HCT116 (cell line): ENCODE measurements around the gene SGMS1.

ENCODE experiments used
- CEBPB ChIP-seq: IDR thresholded peaks from 2 replicates; pipeline ENCODE4 v1.6.1; 2012; ENCODE audit warnings: low read depth
- EGR1 ChIP-seq: IDR thresholded peaks from 2 replicates; pipeline ENCODE4 v1.6.1; 2012; ENCODE audit warnings: low read depth
- EZH2 ChIP-seq: fragments of 200-600 bp; sonication (generic); IDR thresholded peaks from 2 replicates; pipeline ENCODE4 v1.6.1; 2017; ENCODE audit warnings: antibody characterized with exemption, mixed run types
- EZH2phosphoT487 ChIP-seq: fragments of 200-600 bp; IDR thresholded peaks from 2 replicates; pipeline ENCODE4 v1.6.1; 2018; ENCODE audit warnings: antibody characterized with exemption, borderline replicate concordance
- FOSL1 ChIP-seq: IDR thresholded peaks from 2 replicates; pipeline ENCODE4 v1.6.1; 2012; ENCODE audit warnings: low read depth
- JUND ChIP-seq: IDR thresholded peaks from 2 replicates; pipeline ENCODE4 v1.6.1; 2012
- POLR2A ChIP-seq: IDR thresholded peaks from 2 replicates; pipeline ENCODE4 v1.7.0; 2011; ENCODE audit warnings: borderline replicate concordance; ENCODE audit not compliant: insufficient read depth, insufficient read length; ENCODE audit errors: extremely low read depth
- POLR2AphosphoS5 ChIP-seq: IDR thresholded peaks from 2 replicates; pipeline ENCODE4 v1.6.1; 2011; ENCODE audit warnings: mild to moderate bottlenecking, low read depth, low read length, moderate library complexity
- SP1 ChIP-seq: IDR thresholded peaks from 2 replicates; pipeline ENCODE4 v1.6.1; 2012; ENCODE audit warnings: low read depth
- ZNF274 ChIP-seq: fragments of 200-500 bp; sonication (Bioruptor generic); IDR thresholded peaks from 2 replicates; pipeline ENCODE4 v1.6.1; 2014; ENCODE audit warnings: mild to moderate bottlenecking, low read depth, low read length, inconsistent platforms
- TF ChIP-seq, protein P1 (sequence below), 3 experiments: fragments of 200-600 bp in 1 of 3; sonication (generic) in 1 of 3; IDR thresholded peaks in 2 of 3; conservative IDR thresholded peaks in 1 of 3; 2 replicates each; pipeline ENCODE4 v1.5.1; 2012 to 2017; ENCODE audit warnings: low read depth in 2 of 3, low read length in 2 of 3, antibody characterized with exemption in 1 of 3, borderline replicate concordance in 1 of 3, control low read depth in 1 of 3, mild to moderate bottlenecking in 1 of 3, mixed read lengths in 1 of 3, mixed run types in 1 of 3, moderate library complexity in 1 of 3; ENCODE audit not compliant: insufficient read depth in 1 of 3
- TF ChIP-seq, protein P2 (sequence below): IDR thresholded peaks from 2 replicates; pipeline ENCODE4 v1.6.1; 2011; ENCODE audit warnings: mild to moderate bottlenecking, low read length, moderate library complexity; ENCODE audit not compliant: insufficient replicate concordance; ENCODE audit errors: extremely low read depth
- TF ChIP-seq, protein P3 (sequence below): IDR thresholded peaks from 2 replicates; pipeline ENCODE4 v1.6.1; 2012; ENCODE audit warnings: low read depth
- TF ChIP-seq, protein P4 (sequence below): IDR thresholded peaks from 2 replicates; pipeline ENCODE4 v1.6.1; 2012

DNA sequence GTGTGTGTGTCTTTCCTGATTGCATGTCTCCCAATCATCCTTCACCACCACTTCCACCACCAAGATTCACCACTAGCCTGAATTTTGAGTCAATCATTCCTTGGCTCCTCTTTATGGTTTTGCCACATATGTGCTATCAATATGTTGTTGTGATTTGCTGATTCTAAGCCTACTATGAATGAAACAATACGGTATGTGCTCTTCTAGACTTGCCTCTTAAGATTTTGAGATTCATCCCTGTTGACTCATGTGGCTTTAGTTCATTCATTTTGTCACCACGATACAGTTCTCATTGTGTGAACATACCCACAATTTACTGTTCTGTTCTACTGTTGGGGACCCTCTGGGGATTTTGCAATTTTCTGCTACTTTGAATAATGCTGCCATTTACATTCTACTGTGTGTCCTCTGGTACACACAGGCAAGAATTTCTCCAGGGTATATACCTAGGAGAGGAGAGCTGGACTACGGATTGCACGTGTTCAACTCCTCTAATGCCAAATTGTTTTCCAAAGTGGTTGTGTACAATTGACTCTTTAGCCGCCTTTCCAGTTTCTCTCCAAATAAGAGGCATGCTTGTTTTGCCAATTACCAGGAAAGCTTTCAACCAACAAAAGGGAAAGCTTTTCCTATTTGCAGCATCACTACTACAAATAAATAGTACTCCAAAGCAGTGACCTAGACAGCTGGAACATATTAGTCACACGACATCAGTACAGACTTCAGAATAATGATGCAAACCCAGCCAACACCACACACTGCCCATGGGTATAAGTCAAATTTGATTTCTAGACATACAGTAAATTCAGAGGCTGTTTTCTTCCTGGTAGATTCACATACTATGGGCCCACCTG, 30.0 kb downstream of the SGMS1 start:
- peak; percentile 41; the same call in 1 of the 2 replicates for TF ChIP-seq JUND
- TF ChIP-seq POLR2AphosphoS5, result no peak
- TF ChIP-seq, protein P1, sequence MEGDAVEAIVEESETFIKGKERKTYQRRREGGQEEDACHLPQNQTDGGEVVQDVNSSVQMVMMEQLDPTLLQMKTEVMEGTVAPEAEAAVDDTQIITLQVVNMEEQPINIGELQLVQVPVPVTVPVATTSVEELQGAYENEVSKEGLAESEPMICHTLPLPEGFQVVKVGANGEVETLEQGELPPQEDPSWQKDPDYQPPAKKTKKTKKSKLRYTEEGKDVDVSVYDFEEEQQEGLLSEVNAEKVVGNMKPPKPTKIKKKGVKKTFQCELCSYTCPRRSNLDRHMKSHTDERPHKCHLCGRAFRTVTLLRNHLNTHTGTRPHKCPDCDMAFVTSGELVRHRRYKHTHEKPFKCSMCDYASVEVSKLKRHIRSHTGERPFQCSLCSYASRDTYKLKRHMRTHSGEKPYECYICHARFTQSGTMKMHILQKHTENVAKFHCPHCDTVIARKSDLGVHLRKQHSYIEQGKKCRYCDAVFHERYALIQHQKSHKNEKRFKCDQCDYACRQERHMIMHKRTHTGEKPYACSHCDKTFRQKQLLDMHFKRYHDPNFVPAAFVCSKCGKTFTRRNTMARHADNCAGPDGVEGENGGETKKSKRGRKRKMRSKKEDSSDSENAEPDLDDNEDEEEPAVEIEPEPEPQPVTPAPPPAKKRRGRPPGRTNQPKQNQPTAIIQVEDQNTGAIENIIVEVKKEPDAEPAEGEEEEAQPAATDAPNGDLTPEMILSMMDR (IDR thresholded peaks at IDR 0.05 in 2 of 3, conservative IDR thresholded peaks at IDR 0.05 in 1 of 3; ENCODE audit: borderline replicate concordance in 1 of 3, insufficient read depth in 1 of 3, low read depth in 2 of 3, low read length in 2 of 3), result no peak
- no peak for TF ChIP-seq POLR2A
- TF ChIP-seq EZH2, result no peak
- TF ChIP-seq, protein P2, sequence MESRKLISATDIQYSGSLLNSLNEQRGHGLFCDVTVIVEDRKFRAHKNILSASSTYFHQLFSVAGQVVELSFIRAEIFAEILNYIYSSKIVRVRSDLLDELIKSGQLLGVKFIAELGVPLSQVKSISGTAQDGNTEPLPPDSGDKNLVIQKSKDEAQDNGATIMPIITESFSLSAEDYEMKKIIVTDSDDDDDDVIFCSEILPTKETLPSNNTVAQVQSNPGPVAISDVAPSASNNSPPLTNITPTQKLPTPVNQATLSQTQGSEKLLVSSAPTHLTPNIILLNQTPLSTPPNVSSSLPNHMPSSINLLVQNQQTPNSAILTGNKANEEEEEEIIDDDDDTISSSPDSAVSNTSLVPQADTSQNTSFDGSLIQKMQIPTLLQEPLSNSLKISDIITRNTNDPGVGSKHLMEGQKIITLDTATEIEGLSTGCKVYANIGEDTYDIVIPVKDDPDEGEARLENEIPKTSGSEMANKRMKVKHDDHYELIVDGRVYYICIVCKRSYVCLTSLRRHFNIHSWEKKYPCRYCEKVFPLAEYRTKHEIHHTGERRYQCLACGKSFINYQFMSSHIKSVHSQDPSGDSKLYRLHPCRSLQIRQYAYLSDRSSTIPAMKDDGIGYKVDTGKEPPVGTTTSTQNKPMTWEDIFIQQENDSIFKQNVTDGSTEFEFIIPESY, result no peak
- TF ChIP-seq ZNF274, result no peak
- no peak for TF ChIP-seq EGR1
- TF ChIP-seq EZH2phosphoT487, result no peak
- TF ChIP-seq SP1, result 0 out of 2 replicates have a peak, but pooled peaks have one; percentile 12
- TF ChIP-seq, protein P3, sequence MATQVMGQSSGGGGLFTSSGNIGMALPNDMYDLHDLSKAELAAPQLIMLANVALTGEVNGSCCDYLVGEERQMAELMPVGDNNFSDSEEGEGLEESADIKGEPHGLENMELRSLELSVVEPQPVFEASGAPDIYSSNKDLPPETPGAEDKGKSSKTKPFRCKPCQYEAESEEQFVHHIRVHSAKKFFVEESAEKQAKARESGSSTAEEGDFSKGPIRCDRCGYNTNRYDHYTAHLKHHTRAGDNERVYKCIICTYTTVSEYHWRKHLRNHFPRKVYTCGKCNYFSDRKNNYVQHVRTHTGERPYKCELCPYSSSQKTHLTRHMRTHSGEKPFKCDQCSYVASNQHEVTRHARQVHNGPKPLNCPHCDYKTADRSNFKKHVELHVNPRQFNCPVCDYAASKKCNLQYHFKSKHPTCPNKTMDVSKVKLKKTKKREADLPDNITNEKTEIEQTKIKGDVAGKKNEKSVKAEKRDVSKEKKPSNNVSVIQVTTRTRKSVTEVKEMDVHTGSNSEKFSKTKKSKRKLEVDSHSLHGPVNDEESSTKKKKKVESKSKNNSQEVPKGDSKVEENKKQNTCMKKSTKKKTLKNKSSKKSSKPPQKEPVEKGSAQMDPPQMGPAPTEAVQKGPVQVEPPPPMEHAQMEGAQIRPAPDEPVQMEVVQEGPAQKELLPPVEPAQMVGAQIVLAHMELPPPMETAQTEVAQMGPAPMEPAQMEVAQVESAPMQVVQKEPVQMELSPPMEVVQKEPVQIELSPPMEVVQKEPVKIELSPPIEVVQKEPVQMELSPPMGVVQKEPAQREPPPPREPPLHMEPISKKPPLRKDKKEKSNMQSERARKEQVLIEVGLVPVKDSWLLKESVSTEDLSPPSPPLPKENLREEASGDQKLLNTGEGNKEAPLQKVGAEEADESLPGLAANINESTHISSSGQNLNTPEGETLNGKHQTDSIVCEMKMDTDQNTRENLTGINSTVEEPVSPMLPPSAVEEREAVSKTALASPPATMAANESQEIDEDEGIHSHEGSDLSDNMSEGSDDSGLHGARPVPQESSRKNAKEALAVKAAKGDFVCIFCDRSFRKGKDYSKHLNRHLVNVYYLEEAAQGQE, result no peak
- TF ChIP-seq, protein P4, sequence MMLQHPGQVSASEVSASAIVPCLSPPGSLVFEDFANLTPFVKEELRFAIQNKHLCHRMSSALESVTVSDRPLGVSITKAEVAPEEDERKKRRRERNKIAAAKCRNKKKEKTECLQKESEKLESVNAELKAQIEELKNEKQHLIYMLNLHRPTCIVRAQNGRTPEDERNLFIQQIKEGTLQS, result no peak
- 0 out of 2 replicates have a peak, but pooled peaks have one; percentile 28 for TF ChIP-seq FOSL1
- TF ChIP-seq CEBPB, result 0 out of 2 replicates have a peak, but pooled peaks have one; percentile 37
